H1 (cell line): ENCODE measurements around the gene KCNK7. TPM values are rescaled to one million over a fixed set of nuclear protein-coding genes. Genes with fewer than 3 reads are reported as not detected.

Experiments used
- ASH2L ChIP-seq: fragments of 200-600, 300-600 bp; sonication (generic); IDR thresholded peaks from one replicate; pipeline ENCODE4 v1.7.1; 2017; ENCODE audit warnings: low read length
- BCL11A ChIP-seq, 2 experiments: IDR thresholded peaks; one replicate each; pipeline ENCODE4 v1.6.1; 2011; ENCODE audit warnings: low read depth in 2 of 2, low read length in 2 of 2, mild to moderate bottlenecking in 2 of 2
- CREB1 ChIP-seq: IDR thresholded peaks from 2 replicates; pipeline ENCODE4 v1.6.1; 2012; ENCODE audit warnings: inconsistent platforms
- CTBP2 ChIP-seq: IDR thresholded peaks from 2 replicates; pipeline ENCODE4 v1.7.0; 2011; ENCODE audit warnings: borderline replicate concordance, mild to moderate bottlenecking, moderate library complexity, mixed read lengths, low read length; ENCODE audit not compliant: insufficient read depth, insufficient read length
- GABPA ChIP-seq: IDR thresholded peaks from 2 replicates; pipeline ENCODE4 v1.6.1; 2011; ENCODE audit warnings: mild to moderate bottlenecking, low read length, moderate library complexity, borderline replicate concordance; ENCODE audit not compliant: insufficient read depth
- GTF2F1 ChIP-seq: IDR thresholded peaks from 2 replicates; pipeline ENCODE4 v1.6.1; 2012; ENCODE audit warnings: low read depth, low read length, improper control_type of control experiment, borderline replicate concordance
- JUND ChIP-seq: IDR thresholded peaks from 2 replicates; pipeline ENCODE4 v1.6.1; 2011; ENCODE audit warnings: mild to moderate bottlenecking, improper control_type of control experiment, low read length
- NANOG ChIP-seq: IDR thresholded peaks from 2 replicates; pipeline ENCODE4 v1.6.1; 2011; ENCODE audit warnings: low read length, low read depth, mild to moderate bottlenecking, inconsistent platforms; ENCODE audit not compliant: insufficient read depth, poor library complexity, severe bottlenecking
- polyA plus RNA-seq, 7 experiments: library from polyadenylated mRNA; depleted of rRNA in 3 of 7; stranded (reverse) in 5 of 7; unstranded in 2 of 7; fragments of >200 nt in 5 of 7; fragments of 200-250 nt in 2 of 7; gene quantifications; 1 replicate in 5 of 7; 2 replicates in 1 of 7; 4 replicates in 1 of 7; pipeline versions ENCODE4 v1.2.1 to v1.2.3, GENCODE V29; 2011 to 2013; ENCODE audit warnings: missing spikeins in 2 of 7, mixed read lengths in 2 of 7
- total RNA-seq: library from RNA; stranded (reverse); fragmentation: NEBNext Ultra II Directional; extraction: Animal tissue kit (Norgen Biotek cat#: 25700); gene quantifications from 2 replicates; pipeline ENCODE4 v1.2.1, GENCODE V29; 2021
- TF ChIP-seq, protein P1 (sequence below): fragments of 300-600 bp; sonication (generic); IDR thresholded peaks from 2 replicates; pipeline ENCODE4 v1.7.1; 2012; ENCODE audit warnings: low read length, moderate library complexity, mild to moderate bottlenecking, inconsistent platforms; ENCODE audit not compliant: insufficient replicate concordance

KCNK7 gene
- total and polyA plus RNA-seq, 2 of the 8 experiments (the other 6 are each of a cell fraction or from before 2014, with no cell fraction given), result 0.74 to 1.0 TPM

DNA sequence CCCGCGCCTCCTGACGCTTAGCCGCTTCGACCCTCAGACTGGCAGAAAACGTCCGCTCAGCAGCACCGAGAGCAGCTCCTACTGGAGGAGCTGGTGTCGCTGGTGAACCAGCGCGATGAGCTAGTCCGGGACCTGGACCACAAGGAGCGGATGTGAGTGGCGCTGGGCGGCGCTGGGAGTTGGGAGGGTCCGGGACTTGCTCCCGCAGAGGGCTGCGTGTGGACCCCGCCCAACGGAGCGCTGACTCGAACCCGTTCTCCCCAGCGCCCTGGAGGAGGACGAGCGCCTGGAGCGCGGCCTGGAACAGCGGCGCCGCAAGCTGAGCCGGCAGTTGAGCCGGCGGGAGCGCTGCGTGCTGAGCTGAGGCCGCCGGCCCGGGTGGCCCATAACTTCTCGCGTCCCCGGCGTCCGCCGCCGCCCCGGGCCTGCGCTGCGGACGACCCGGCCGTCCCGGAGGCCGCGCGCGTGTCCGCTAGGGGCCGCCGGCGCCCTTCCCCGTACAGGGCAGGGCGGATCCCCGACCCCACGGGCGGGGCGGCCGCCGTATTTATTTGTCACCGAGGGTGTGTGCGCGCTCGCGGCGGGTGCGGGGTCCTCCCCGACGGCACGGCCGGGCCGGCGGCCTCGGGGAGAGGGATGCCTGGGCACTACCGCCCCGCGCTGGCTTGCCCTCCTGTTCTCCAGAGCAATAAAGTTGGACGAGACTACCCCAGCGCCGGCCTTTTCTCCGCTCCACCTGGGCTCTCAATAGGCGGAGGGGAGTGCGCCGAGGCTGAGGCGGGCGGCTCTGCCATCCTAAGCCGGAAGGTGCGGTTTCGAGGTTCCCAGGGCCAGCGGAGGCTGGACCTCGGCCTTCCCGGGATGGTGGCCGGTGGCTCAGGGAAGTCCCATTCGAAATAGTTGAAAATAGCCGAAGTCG, 3.4 kb downstream of the KCNK7 start (continued):
- TF ChIP-seq, protein P1, sequence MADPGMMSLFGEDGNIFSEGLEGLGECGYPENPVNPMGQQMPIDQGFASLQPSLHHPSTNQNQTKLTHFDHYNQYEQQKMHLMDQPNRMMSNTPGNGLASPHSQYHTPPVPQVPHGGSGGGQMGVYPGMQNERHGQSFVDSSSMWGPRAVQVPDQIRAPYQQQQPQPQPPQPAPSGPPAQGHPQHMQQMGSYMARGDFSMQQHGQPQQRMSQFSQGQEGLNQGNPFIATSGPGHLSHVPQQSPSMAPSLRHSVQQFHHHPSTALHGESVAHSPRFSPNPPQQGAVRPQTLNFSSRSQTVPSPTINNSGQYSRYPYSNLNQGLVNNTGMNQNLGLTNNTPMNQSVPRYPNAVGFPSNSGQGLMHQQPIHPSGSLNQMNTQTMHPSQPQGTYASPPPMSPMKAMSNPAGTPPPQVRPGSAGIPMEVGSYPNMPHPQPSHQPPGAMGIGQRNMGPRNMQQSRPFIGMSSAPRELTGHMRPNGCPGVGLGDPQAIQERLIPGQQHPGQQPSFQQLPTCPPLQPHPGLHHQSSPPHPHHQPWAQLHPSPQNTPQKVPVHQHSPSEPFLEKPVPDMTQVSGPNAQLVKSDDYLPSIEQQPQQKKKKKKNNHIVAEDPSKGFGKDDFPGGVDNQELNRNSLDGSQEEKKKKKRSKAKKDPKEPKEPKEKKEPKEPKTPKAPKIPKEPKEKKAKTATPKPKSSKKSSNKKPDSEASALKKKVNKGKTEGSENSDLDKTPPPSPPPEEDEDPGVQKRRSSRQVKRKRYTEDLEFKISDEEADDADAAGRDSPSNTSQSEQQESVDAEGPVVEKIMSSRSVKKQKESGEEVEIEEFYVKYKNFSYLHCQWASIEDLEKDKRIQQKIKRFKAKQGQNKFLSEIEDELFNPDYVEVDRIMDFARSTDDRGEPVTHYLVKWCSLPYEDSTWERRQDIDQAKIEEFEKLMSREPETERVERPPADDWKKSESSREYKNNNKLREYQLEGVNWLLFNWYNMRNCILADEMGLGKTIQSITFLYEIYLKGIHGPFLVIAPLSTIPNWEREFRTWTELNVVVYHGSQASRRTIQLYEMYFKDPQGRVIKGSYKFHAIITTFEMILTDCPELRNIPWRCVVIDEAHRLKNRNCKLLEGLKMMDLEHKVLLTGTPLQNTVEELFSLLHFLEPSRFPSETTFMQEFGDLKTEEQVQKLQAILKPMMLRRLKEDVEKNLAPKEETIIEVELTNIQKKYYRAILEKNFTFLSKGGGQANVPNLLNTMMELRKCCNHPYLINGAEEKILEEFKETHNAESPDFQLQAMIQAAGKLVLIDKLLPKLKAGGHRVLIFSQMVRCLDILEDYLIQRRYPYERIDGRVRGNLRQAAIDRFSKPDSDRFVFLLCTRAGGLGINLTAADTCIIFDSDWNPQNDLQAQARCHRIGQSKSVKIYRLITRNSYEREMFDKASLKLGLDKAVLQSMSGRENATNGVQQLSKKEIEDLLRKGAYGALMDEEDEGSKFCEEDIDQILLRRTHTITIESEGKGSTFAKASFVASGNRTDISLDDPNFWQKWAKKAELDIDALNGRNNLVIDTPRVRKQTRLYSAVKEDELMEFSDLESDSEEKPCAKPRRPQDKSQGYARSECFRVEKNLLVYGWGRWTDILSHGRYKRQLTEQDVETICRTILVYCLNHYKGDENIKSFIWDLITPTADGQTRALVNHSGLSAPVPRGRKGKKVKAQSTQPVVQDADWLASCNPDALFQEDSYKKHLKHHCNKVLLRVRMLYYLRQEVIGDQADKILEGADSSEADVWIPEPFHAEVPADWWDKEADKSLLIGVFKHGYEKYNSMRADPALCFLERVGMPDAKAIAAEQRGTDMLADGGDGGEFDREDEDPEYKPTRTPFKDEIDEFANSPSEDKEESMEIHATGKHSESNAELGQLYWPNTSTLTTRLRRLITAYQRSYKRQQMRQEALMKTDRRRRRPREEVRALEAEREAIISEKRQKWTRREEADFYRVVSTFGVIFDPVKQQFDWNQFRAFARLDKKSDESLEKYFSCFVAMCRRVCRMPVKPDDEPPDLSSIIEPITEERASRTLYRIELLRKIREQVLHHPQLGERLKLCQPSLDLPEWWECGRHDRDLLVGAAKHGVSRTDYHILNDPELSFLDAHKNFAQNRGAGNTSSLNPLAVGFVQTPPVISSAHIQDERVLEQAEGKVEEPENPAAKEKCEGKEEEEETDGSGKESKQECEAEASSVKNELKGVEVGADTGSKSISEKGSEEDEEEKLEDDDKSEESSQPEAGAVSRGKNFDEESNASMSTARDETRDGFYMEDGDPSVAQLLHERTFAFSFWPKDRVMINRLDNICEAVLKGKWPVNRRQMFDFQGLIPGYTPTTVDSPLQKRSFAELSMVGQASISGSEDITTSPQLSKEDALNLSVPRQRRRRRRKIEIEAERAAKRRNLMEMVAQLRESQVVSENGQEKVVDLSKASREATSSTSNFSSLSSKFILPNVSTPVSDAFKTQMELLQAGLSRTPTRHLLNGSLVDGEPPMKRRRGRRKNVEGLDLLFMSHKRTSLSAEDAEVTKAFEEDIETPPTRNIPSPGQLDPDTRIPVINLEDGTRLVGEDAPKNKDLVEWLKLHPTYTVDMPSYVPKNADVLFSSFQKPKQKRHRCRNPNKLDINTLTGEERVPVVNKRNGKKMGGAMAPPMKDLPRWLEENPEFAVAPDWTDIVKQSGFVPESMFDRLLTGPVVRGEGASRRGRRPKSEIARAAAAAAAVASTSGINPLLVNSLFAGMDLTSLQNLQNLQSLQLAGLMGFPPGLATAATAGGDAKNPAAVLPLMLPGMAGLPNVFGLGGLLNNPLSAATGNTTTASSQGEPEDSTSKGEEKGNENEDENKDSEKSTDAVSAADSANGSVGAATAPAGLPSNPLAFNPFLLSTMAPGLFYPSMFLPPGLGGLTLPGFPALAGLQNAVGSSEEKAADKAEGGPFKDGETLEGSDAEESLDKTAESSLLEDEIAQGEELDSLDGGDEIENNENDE, result no peak
- no peak for TF ChIP-seq ASH2L
- no peak for TF ChIP-seq NANOG
- no peak for TF ChIP-seq CREB1
- TF ChIP-seq GTF2F1, result no peak
- TF ChIP-seq JUND, result no peak
- 0 out of 2 replicates have a peak, but pooled peaks have one; percentile 61 for TF ChIP-seq GABPA
- no peak for TF ChIP-seq BCL11A (IDR thresholded peaks at IDR 0.05; ENCODE audit: low read depth in 2 of 2, low read length in 2 of 2)
- TF ChIP-seq CTBP2, result peak; percentile 79
